SK-N-SH (cell line): ENCODE data around the gene SPATA24.

Source experiments
- CTCF ChIP-seq: fragments of 200-600 bp; sonication (generic); IDR thresholded peaks from 2 replicates; pipeline ENCODE4 v1.6.1; 2017; ENCODE audit warnings: antibody characterized with exemption, mild to moderate bottlenecking, moderate library complexity
- EP300 ChIP-seq, 2 experiments: IDR thresholded peaks; 2 replicates each; pipeline versions ENCODE4 v1.4.0 to v1.6.1; 2012; ENCODE audit warnings: borderline replicate concordance in 1 of 2, low read depth in 1 of 2, low read length in 1 of 2
- EZH2phosphoT487 ChIP-seq: fragments of 200-600 bp; sonication (generic); IDR thresholded peaks from 2 replicates; pipeline ENCODE4 v1.6.1; 2017; ENCODE audit warnings: low read depth, mixed run types, mild to moderate bottlenecking, antibody characterized with exemption, moderate library complexity, borderline replicate concordance
- GABPA ChIP-seq: IDR thresholded peaks from 2 replicates; pipeline ENCODE4 v1.4.0; 2012; ENCODE audit warnings: low read depth, mild to moderate bottlenecking
- JUND ChIP-seq: IDR thresholded peaks from 2 replicates; pipeline ENCODE4 v1.4.0; 2012
- MAX ChIP-seq: IDR thresholded peaks from 2 replicates; pipeline ENCODE4 v1.4.0; 2012; ENCODE audit warnings: low read depth
- MEF2A ChIP-seq: IDR thresholded peaks from 2 replicates; pipeline ENCODE4 v1.4.0; 2012; ENCODE audit warnings: low read depth, borderline replicate concordance
- MXI1 ChIP-seq: IDR thresholded peaks from 2 replicates; pipeline ENCODE4 v1.6.1; 2012; ENCODE audit warnings: mild to moderate bottlenecking, low read depth, low read length, improper control_type of control experiment
- RAD21 ChIP-seq: IDR thresholded peaks from 2 replicates; pipeline ENCODE4 v1.6.1; 2012; ENCODE audit warnings: mild to moderate bottlenecking, low read length
- RCOR1 ChIP-seq: fragments of 150-350 bp; IDR thresholded peaks from 2 replicates; pipeline ENCODE4 v1.6.1; 2017; ENCODE audit warnings: antibody characterized with exemption, low read length
- REST ChIP-seq: IDR thresholded peaks from 2 replicates; pipeline ENCODE4 v1.6.1; 2012; ENCODE audit warnings: mild to moderate bottlenecking, low read depth, low read length, moderate library complexity
- YY1 ChIP-seq: IDR thresholded peaks from 2 replicates; pipeline ENCODE4 v1.4.0; 2012; ENCODE audit warnings: low read depth, mild to moderate bottlenecking
- ZBTB33 ChIP-seq: IDR thresholded peaks from 2 replicates; pipeline ENCODE4 v1.4.0; 2012; ENCODE audit warnings: low read depth, borderline replicate concordance

GRCh38 chr5:139408191-139408590 lies 4.3 kb upstream of the SPATA24 start:
- TF ChIP-seq MXI1: no peak
- TF ChIP-seq GABPA: no peak
- no peak for TF ChIP-seq MAX
- no peak for TF ChIP-seq CTCF
- no peak for TF ChIP-seq EP300 (IDR thresholded peaks at IDR 0.05; ENCODE audit: borderline replicate concordance in 1 of 2, low read depth in 1 of 2, low read length in 1 of 2)
- TF ChIP-seq RCOR1: no peak
- TF ChIP-seq EZH2phosphoT487: no peak
- no peak for TF ChIP-seq JUND
- no peak for TF ChIP-seq REST
- no peak for TF ChIP-seq RAD21
- TF ChIP-seq MEF2A: no peak
- TF ChIP-seq YY1: no peak
- TF ChIP-seq ZBTB33: no peak
